Liver (tissue), 9 donors: ENCODE measurements around the gene CD9. TPM values are rescaled to one million over a fixed set of nuclear protein-coding genes. Genes with fewer than 3 reads are reported as not detected.

Source experiments
- DNase-seq: peaks from one replicate; pipeline ENCODE4 v3.0.0-alpha.2; 2017; ENCODE audit warnings: low spot score
- H3K27ac ChIP-seq, 2 donors: one replicate each; pipeline ENCODE4 v1.7.0; 2013; ENCODE audit warnings: inconsistent platforms in 2 of 2, low read length in 2 of 2, control low read depth in 1 of 2, low read depth in 1 of 2, mild to moderate bottlenecking in 1 of 2
- H3K27me3 ChIP-seq, 4 donors: one replicate each; pipeline versions ENCODE4 v1.6.1 to v1.7.0; 2013; ENCODE audit warnings: low read length in 3 of 4, inconsistent platforms in 1 of 4, mild to moderate bottlenecking in 1 of 4, moderate library complexity in 1 of 4; ENCODE audit not compliant: control insufficient read depth in 4 of 4, insufficient read depth in 4 of 4
- H3K36me3 ChIP-seq, 4 donors: one replicate each; pipeline versions ENCODE4 v1.6.1 to v1.7.0; 2013; ENCODE audit warnings: low read length in 3 of 4, mild to moderate bottlenecking in 3 of 4, low read depth in 1 of 4, moderate library complexity in 1 of 4; ENCODE audit not compliant: control insufficient read depth in 4 of 4, insufficient read depth in 3 of 4
- H3K4me1 ChIP-seq, 4 donors: one replicate each; pipeline versions ENCODE4 v1.6.1 to v1.7.0; 2013; ENCODE audit warnings: low read length in 3 of 4, mild to moderate bottlenecking in 3 of 4, moderate library complexity in 1 of 4; ENCODE audit not compliant: control insufficient read depth in 4 of 4, insufficient read depth in 4 of 4
- H3K4me3 ChIP-seq, 3 donors: one replicate each; pipeline versions ENCODE4 v1.6.1 to v1.7.0; 2013; ENCODE audit warnings: low read length in 3 of 3, control low read depth in 1 of 3, low read depth in 1 of 3, mild to moderate bottlenecking in 1 of 3
- H3K9ac ChIP-seq, 2 donors: one replicate each; pipeline ENCODE4 v1.7.0; 2013; ENCODE audit warnings: low read length in 2 of 2, mild to moderate bottlenecking in 2 of 2, moderate library complexity in 2 of 2, control low read depth in 1 of 2, low read depth in 1 of 2
- H3K9me3 ChIP-seq, 4 donors: one replicate each; pipeline versions ENCODE4 v1.6.1 to v1.7.0; 2013; ENCODE audit warnings: low read length in 3 of 4; ENCODE audit not compliant: control insufficient read depth in 4 of 4
- ATF3 ChIP-seq: IDR thresholded peaks from 2 replicates; pipeline ENCODE4 v1.6.1; 2016; ENCODE audit warnings: antibody characterized with exemption
- CTCF ChIP-seq: fragments of 150-350 bp; IDR thresholded peaks from 2 replicates; pipeline ENCODE4 v1.5.1; 2017; ENCODE audit warnings: improper control_type of control experiment, low read depth, low read length; ENCODE audit not compliant: missing input control
- EGR1 ChIP-seq, 2 donors: IDR thresholded peaks; 2 replicates each; pipeline ENCODE4 v1.6.1; 2016 to 2018; ENCODE audit warnings: antibody characterized with exemption in 2 of 2, low read depth in 2 of 2
- FOXA1 ChIP-seq: IDR thresholded peaks from 2 replicates; pipeline ENCODE4 v1.6.1; 2016; ENCODE audit warnings: antibody characterized with exemption
- FOXA2 ChIP-seq: IDR thresholded peaks from 2 replicates; pipeline ENCODE4 v1.6.1; 2016; ENCODE audit warnings: antibody characterized with exemption
- HNF4A ChIP-seq, 2 donors: conservative IDR thresholded peaks; 2 replicates each; pipeline ENCODE4 v1.6.1; 2016; ENCODE audit warnings: antibody characterized with exemption in 2 of 2, mild to moderate bottlenecking in 2 of 2
- HNF4G ChIP-seq: IDR thresholded peaks from 2 replicates; pipeline ENCODE4 v1.6.1; 2016; ENCODE audit warnings: antibody characterized with exemption
- MAX ChIP-seq: IDR thresholded peaks from 2 replicates; pipeline ENCODE4 v1.6.1; 2016; ENCODE audit warnings: antibody characterized with exemption
- NR2F2 ChIP-seq: IDR thresholded peaks from 2 replicates; pipeline ENCODE4 v1.6.1; 2016; ENCODE audit warnings: antibody characterized with exemption
- RAD21 ChIP-seq, 2 donors: IDR thresholded peaks; 2 replicates each; pipeline ENCODE4 v1.6.1; 2016; ENCODE audit warnings: antibody characterized with exemption in 2 of 2, mild to moderate bottlenecking in 2 of 2
- REST ChIP-seq: IDR thresholded peaks from 2 replicates; pipeline ENCODE4 v1.6.1; 2016; ENCODE audit warnings: antibody characterized with exemption, mild to moderate bottlenecking
- RXRA ChIP-seq, 2 donors: IDR thresholded peaks; 2 replicates each; pipeline ENCODE4 v1.6.1; 2017 to 2018; ENCODE audit warnings: antibody characterized with exemption in 2 of 2, mild to moderate bottlenecking in 1 of 2
- SP1 ChIP-seq: IDR thresholded peaks from 2 replicates; pipeline ENCODE4 v1.6.1; 2018; ENCODE audit warnings: antibody characterized with exemption, mild to moderate bottlenecking
- TAF1 ChIP-seq: conservative IDR thresholded peaks from 2 replicates; pipeline ENCODE4 v1.6.1; 2016; ENCODE audit warnings: antibody characterized with exemption, mild to moderate bottlenecking
- YY1 ChIP-seq: IDR thresholded peaks from 2 replicates; pipeline ENCODE4 v1.6.1; 2016; ENCODE audit warnings: antibody characterized with exemption, mild to moderate bottlenecking
- ZBTB33 ChIP-seq: IDR thresholded peaks from 2 replicates; pipeline ENCODE4 v1.6.1; 2016; ENCODE audit warnings: antibody characterized with exemption
- WGBS: extraction: QIAGEN DNeasy Blood & Tissue Kit; methylation state at CpG from one replicate; pipeline ENCODE4 v1.1.7; 2013; 5-methylcytosine and 5-hydroxymethylcytosine counted together
- polyA plus RNA-seq, 2 donors: library from polyadenylated mRNA; stranded (reverse) in 1 of 2; unstranded in 1 of 2; fragments of 200-250 nt in 1 of 2; fragments of >200 nt in 1 of 2; fragmentation: Nextera tagmentation in 1 of 2; extraction: Ambion mirVana in 1 of 2; gene quantifications; one replicate each; pipeline versions ENCODE4 v1.2.1 to v1.2.3, GENCODE V29; 2013 to 2015
- total RNA-seq, 2 donors: library from RNA; depleted of rRNA; stranded (reverse); fragments of >200 nt; gene quantifications; one replicate each; pipeline ENCODE4 v1.2.3, GENCODE V29; 2014
- donor health status: healthy.
- donor health status: healthy.
- donor health status: healthy.
- donor health status: healthy.
- donor health status: healthy.

CD9 gene
- total and polyA plus RNA-seq, 4 donors: 18.7 to 65.2 (median 32.4) TPM

- no peak for TF ChIP-seq CTCF
These were observed 13.8 kb downstream of the CD9 start (continued) for GRCh38 chr12:6213969-6214368.

GRCh38 chr12:6214633-6215032 is 14.4 kb downstream of the CD9 start:
- Histone ChIP-seq H3K9ac (no peak overlapping the region), H3K27ac (no peak overlapping the region), H3K4me3 (no peak overlapping the region), H3K4me1 (no peaks in the 10 kb centered on the region), H3K27me3 (no peaks in the 10 kb centered on the region), H3K36me3 (no peaks in the 10 kb centered on the region), H3K9me3 (no peaks in the 10 kb centered on the region)
- no peak for TF ChIP-seq ATF3
- TF ChIP-seq MAX: no peak
- no peak for TF ChIP-seq ZBTB33
- TF ChIP-seq RAD21 (IDR thresholded peaks at IDR 0.05): no peak
- no peak for TF ChIP-seq SP1
- no peak for TF ChIP-seq YY1
- TF ChIP-seq CTCF: no peak
- TF ChIP-seq REST: no peak
- no peak for TF ChIP-seq RXRA (IDR thresholded peaks at IDR 0.05)
- no peak for TF ChIP-seq TAF1
- no peak for TF ChIP-seq FOXA2
- no peak for TF ChIP-seq HNF4G
- no peak for TF ChIP-seq NR2F2
- no peak for TF ChIP-seq HNF4A (conservative IDR thresholded peaks at IDR 0.05)
- no peak for TF ChIP-seq FOXA1
- no peak for TF ChIP-seq EGR1 (IDR thresholded peaks at IDR 0.05; ENCODE audit: low read depth in 2 of 2)
- DNase-seq: no peak
- 90% methylated on average over 7 of the region's 7 CpGs for WGBS
